Natural killer cell (primary cell): ENCODE data around the gene SASH1. TPM values are rescaled to one million over a fixed set of nuclear protein-coding genes. Genes with fewer than 3 reads are reported as not detected.
A peak's percentile ranks its signal among the peaks of the same experiment; 100 is the strongest.

Experiments
- ATAC-seq, 3 donors: fragments of 150-1000 bp in 2 of 3; fragments of 200-7000 bp in 1 of 3; cut with Tn5 transposase; 1 replicate in 1 of 3; 2 replicates in 2 of 3; pipeline ENCODE4 v1.10.0; 2021; ENCODE audit warnings: mild to moderate bottlenecking in 2 of 3, moderate library complexity in 2 of 3
- DNase-seq, 2 donors: peaks; one replicate each; pipeline versions ENCODE4 v3.0.0 to v3.0.0-alpha.2; 2013 to 2021; ENCODE audit warnings: mixed read lengths in 1 of 2
- H3K27ac ChIP-seq: one replicate; pipeline ENCODE4 v1.5.1; 2013; ENCODE audit warnings: mild to moderate bottlenecking, low read length
- H3K27me3 ChIP-seq: one replicate; pipeline ENCODE4 v1.6.1; 2013; ENCODE audit warnings: low read length; ENCODE audit not compliant: control insufficient read depth, insufficient read depth
- H3K36me3 ChIP-seq: one replicate; pipeline ENCODE4 v1.6.1; 2013; ENCODE audit warnings: low read length; ENCODE audit not compliant: control insufficient read depth, insufficient read depth
- H3K4me1 ChIP-seq: one replicate; pipeline ENCODE4 v1.6.1; 2013; ENCODE audit warnings: low read length; ENCODE audit not compliant: control insufficient read depth, insufficient read depth
- H3K4me3 ChIP-seq: one replicate; pipeline ENCODE4 v1.5.1; 2013; ENCODE audit warnings: low read length
- H3K9me3 ChIP-seq: one replicate; pipeline ENCODE4 v1.6.1; 2013; ENCODE audit warnings: low read length; ENCODE audit not compliant: control insufficient read depth, insufficient read depth
- H3K27ac Mint-ChIP-seq, 2 donors: one replicate each; pipeline ENCODE4 v1.8.0; 2022; ENCODE audit warnings: mild to moderate bottlenecking in 2 of 2, mixed read lengths in 2 of 2, moderate library complexity in 1 of 2
- H3K27me3 Mint-ChIP-seq, 2 donors: one replicate each; pipeline ENCODE4 v1.8.0; 2022; ENCODE audit warnings: low read depth in 2 of 2, mixed read lengths in 2 of 2
- H3K36me3 Mint-ChIP-seq: one replicate; pipeline ENCODE4 v1.8.0; 2022; ENCODE audit warnings: mixed read lengths
- H3K4me1 Mint-ChIP-seq, 2 donors: one replicate each; pipeline ENCODE4 v1.8.0; 2022; ENCODE audit warnings: mixed read lengths in 2 of 2
- H3K4me3 Mint-ChIP-seq: one replicate; pipeline ENCODE4 v1.8.0; 2022; ENCODE audit warnings: mild to moderate bottlenecking, moderate library complexity, mixed read lengths
- H3K9me3 Mint-ChIP-seq, 2 donors: one replicate each; pipeline ENCODE4 v1.8.0; 2022; ENCODE audit warnings: mixed read lengths in 2 of 2
- WGBS: methylation state at CpG from one replicate; pipeline ENCODE4 v1.1.7; 2013; ENCODE audit warnings: missing lambda C conversion rate; ENCODE audit not compliant: insufficient coverage; 5-methylcytosine and 5-hydroxymethylcytosine counted together
- intact Hi-C: fragments of 100-400 bp; cut with micrococcal nuclease; formaldehyde crosslinking; loops from one replicate; pipeline ENCODE4 v1.14.2; 2022
- total RNA-seq, 4 donors: library from RNA; stranded (reverse); fragments of 120-200 nt in 1 of 4; gene quantifications; one replicate each; pipeline versions ENCODE4 v1.2.3 to v1.2.4, GENCODE V29; 2013 to 2022
- TF ChIP-seq, protein P1 (sequence below): fragments of 200-600 bp; IDR thresholded peaks from one replicate; pipeline ENCODE4 v1.8.0; 2022; ENCODE audit warnings: antibody characterized with exemption

Gene SASH1
- total RNA-seq, 3 donors from 2014 or later (not counting 1 experiment from before 2014, with no cell fraction given) = 0.63 to 6.2 (median 2.7) TPM

DNA sequence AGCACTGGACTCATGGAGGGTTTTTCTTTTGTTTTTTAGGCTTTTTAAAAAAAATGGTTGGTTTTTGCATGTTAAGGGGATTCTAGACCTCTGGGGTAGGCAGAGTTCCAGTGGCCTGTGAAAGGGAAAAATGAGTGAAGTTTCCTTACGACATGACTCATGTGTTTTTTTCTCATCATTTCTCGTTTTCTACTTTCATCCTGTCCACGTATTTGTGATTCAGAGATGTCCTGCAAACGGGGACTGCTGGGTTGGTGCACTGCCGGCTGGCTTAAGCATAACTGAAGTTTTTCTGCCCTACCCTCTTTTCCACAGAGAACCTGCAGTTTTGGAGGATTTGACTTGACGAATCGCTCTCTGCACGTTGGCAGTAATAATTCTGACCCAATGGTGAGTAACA lies 182.3 kb downstream of the SASH1 start:
- Mint-ChIP-seq H3K9me3 (no peaks in the 10 kb centered on the region), H3K36me3 (no peaks in the 10 kb centered on the region), H3K4me1 (no peaks in the 10 kb centered on the region), H3K27me3 (peaks cover 2 to 4% of the 10 kb centered on the region in 2 donors), H3K4me3 (no peak overlapping the region), H3K27ac (no peak overlapping the region)
- H3K36me3 ChIP-seq = no peaks in the 10 kb centered on the region
- no peaks in the 10 kb centered on the region for H3K4me1 ChIP-seq
- H3K27ac ChIP-seq = no peak overlapping the region
- no peaks in the 10 kb centered on the region for H3K27me3 ChIP-seq
- TF ChIP-seq, protein P1, sequence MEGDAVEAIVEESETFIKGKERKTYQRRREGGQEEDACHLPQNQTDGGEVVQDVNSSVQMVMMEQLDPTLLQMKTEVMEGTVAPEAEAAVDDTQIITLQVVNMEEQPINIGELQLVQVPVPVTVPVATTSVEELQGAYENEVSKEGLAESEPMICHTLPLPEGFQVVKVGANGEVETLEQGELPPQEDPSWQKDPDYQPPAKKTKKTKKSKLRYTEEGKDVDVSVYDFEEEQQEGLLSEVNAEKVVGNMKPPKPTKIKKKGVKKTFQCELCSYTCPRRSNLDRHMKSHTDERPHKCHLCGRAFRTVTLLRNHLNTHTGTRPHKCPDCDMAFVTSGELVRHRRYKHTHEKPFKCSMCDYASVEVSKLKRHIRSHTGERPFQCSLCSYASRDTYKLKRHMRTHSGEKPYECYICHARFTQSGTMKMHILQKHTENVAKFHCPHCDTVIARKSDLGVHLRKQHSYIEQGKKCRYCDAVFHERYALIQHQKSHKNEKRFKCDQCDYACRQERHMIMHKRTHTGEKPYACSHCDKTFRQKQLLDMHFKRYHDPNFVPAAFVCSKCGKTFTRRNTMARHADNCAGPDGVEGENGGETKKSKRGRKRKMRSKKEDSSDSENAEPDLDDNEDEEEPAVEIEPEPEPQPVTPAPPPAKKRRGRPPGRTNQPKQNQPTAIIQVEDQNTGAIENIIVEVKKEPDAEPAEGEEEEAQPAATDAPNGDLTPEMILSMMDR = no peak
- intact Hi-C loops = no loop called here
- H3K9me3 ChIP-seq = no peaks in the 10 kb centered on the region
- ATAC-seq (no peak), DNase-seq (no peak)
- H3K4me3 ChIP-seq = no peak overlapping the region
- WGBS = 78% methylated on average over 8 of the region's 8 CpGs

DNA sequence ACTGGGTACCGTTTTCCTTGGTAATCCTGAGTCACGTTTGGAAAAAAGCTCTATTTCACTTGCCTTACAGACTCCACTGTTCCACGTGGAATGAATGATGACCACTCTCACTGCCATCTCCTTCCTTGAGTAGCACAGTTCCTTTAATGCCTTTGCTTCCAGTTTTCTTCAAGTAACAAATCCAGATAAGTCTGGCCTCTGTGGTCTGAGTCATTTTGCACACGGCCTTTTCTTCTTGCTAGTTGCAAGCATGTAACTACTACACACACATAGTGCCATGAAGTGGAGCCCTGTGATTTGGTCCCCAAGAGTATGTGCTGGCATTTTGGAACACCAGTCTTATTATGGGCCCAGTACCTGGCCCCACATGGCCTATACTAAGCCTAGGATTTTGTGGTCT lies 182.8 kb downstream of the SASH1 start:
- intact Hi-C loops = no loop called here
- Mint-ChIP-seq H3K4me1 (peaks cover 0 to 2% of the 10 kb centered on the region in 2 donors), H3K27me3 (peaks cover 1 to 3% of the 10 kb centered on the region in 2 donors), H3K27ac (no peak overlapping the region), H3K36me3 (no peaks in the 10 kb centered on the region), H3K9me3 (no peaks in the 10 kb centered on the region), H3K4me3 (no peak overlapping the region)
- Histone ChIP-seq H3K27me3 (no peaks in the 10 kb centered on the region), H3K4me1 (no peaks in the 10 kb centered on the region), H3K27ac (no peak overlapping the region), H3K4me3 (no peak overlapping the region), H3K9me3 (no peaks in the 10 kb centered on the region), H3K36me3 (no peaks in the 10 kb centered on the region)
- ATAC-seq (peak in 1 of 3 donors; percentile 17), DNase-seq (no peak)
- TF ChIP-seq, protein P1 = no peak
- 87% methylated on average over 4 of the region's 4 CpGs for WGBS

DNA sequence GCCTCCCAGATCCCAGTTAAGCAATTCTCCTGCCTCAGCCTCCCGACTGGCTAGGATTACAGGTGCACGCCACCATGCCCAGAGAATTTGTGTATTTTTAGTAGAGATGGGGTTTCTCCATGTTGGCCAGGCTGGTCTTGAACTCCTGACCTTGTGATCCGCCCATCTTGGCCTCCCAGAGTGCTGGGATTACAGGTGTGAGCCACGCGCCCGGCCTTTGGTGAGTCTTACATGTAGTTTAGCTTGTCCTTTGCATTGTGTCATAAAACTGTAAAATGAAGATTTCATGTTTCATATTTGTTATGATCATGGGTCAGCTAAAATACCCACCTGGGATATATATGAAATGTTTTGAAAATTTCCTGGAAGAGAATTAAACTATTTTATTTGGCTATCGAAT lies 183.5 kb downstream of the SASH1 start:
- H3K27me3 ChIP-seq = no peaks in the 10 kb centered on the region
- no peaks in the 10 kb centered on the region for H3K9me3 Mint-ChIP-seq
- peaks cover 0 to 4% of the 10 kb centered on the region in 2 donors for H3K4me1 Mint-ChIP-seq
- H3K36me3 Mint-ChIP-seq = no peaks in the 10 kb centered on the region
- H3K4me3 ChIP-seq = no peak overlapping the region
- H3K27me3 Mint-ChIP-seq = no peaks in the 10 kb centered on the region
- H3K27ac ChIP-seq = no peak overlapping the region
- DNase-seq = no peak
- H3K4me1 ChIP-seq = no peaks in the 10 kb centered on the region
- H3K9me3 ChIP-seq = no peaks in the 10 kb centered on the region
- no peak for ATAC-seq
- no peak overlapping the region for H3K27ac Mint-ChIP-seq
- intact Hi-C loops = no loop called here
- H3K4me3 Mint-ChIP-seq = no peak overlapping the region
- WGBS = 94% methylated on average over 7 of the region's 7 CpGs
- TF ChIP-seq, protein P1 = no peak
- H3K36me3 ChIP-seq = no peaks in the 10 kb centered on the region

DNA sequence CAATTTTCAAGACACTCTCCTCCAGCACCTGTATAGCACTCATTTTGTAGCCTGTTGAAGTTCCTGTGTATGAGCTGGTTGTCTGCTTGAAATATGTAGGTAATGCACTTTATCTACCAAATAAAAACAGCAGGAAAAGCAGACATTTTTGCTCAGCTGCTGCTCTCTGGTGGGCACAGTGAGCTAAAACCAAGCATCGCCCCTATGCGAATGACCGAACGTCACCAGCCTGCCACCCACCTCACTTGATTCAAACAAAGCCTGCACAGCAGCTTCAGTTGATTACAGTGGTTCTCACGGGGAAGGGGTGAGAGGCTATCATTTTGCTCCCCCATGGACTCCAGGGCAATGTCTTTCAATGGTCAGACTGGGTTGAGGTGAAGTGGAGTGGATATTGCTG lies 185.7 kb downstream of the SASH1 start:
- TF ChIP-seq, protein P1 = no peak
- Mint-ChIP-seq H3K9me3 (no peaks in the 10 kb centered on the region), H3K27ac (no peak overlapping the region), H3K36me3 (no peaks in the 10 kb centered on the region), H3K4me1 (peaks cover 0 to 4% of the 10 kb centered on the region in 2 donors), H3K27me3 (no peaks in the 10 kb centered on the region), H3K4me3 (no peak overlapping the region)
- 88% methylated on average over 5 of the region's 5 CpGs for WGBS
- H3K4me1 ChIP-seq = no peaks in the 10 kb centered on the region
- no peak overlapping the region for H3K4me3 ChIP-seq
- no peak for ATAC-seq
- no peak for DNase-seq
- H3K27ac ChIP-seq = no peak overlapping the region
- no peaks in the 10 kb centered on the region for H3K27me3 ChIP-seq
- intact Hi-C loops = no loop called here
- no peaks in the 10 kb centered on the region for H3K9me3 ChIP-seq
- H3K36me3 ChIP-seq = no peaks in the 10 kb centered on the region
